Measurements from ENCODE around the gene SH3GL1.

SH3GL1 gene

GRCh38 chr19:4393947-4394590, 6.3 kb downstream of the SH3GL1 start:
- no peak for DNase-seq

- no peak for DNase-seq
Measured at GRCh38 chr19:4391701-4392483, 8.5 kb downstream of the SH3GL1 start.

GRCh38 chr19:4391306-4391693, 9.0 kb downstream of the SH3GL1 start:
- no peak for DNase-seq

- DNase-seq: no peak
Measured at GRCh38 chr19:4390567-4391305, 9.6 kb downstream of the SH3GL1 start.

- no peak for DNase-seq
Measured at GRCh38 chr19:4390017-4390566, 10.3 kb downstream of the SH3GL1 start.

GRCh38 chr19:4389511-4390016, 10.8 kb downstream of the SH3GL1 start:
- no peak for DNase-seq

GRCh38 chr19:4389064-4389375, 11.3 kb downstream of the SH3GL1 start:
- no peak for DNase-seq

GRCh38 chr19:4388337-4389063, 11.8 kb downstream of the SH3GL1 start:
- DNase-seq: no peak

- no peak for DNase-seq
Measured at GRCh38 chr19:4386041-4386782, 14.1 kb downstream of the SH3GL1 start.

- no peak for DNase-seq
Measured at GRCh38 chr19:4385291-4386040, 14.9 kb downstream of the SH3GL1 start.

GRCh38 chr19:4380254-4380727, 20.1 kb downstream of the SH3GL1 start:
- no peak for DNase-seq

GRCh38 chr19:4379383-4380253, 20.7 kb downstream of the SH3GL1 start:
- no peak for DNase-seq

GRCh38 chr19:4378886-4379285, 21.5 kb downstream of the SH3GL1 start:
- DNase-seq: no peak

- DNase-seq: no peak
Measured at GRCh38 chr19:4376991-4377781, 23.2 kb downstream of the SH3GL1 start.

GRCh38 chr19:4376671-4376990, 23.7 kb downstream of the SH3GL1 start:
- DNase-seq: no peak

GRCh38 chr19:4376028-4376670, 24.2 kb downstream of the SH3GL1 start:
- DNase-seq: peak; percentile 55

GRCh38 chr19:4375164-4376027, 25.0 kb downstream of the SH3GL1 start:
- DNase-seq: peak; percentile 94

All from OCI-M1 (cell line).